ENCODE measurements around the gene TRMT44.
A peak's percentile ranks its signal among the peaks of the same experiment; 100 is the strongest.
"Not testable (repeated sequence)": the region's sequence is repeated elsewhere in the genome, so short reads cannot be mapped to it uniquely, and the experiment has no call there.

The TRMT44 gene

DNA sequence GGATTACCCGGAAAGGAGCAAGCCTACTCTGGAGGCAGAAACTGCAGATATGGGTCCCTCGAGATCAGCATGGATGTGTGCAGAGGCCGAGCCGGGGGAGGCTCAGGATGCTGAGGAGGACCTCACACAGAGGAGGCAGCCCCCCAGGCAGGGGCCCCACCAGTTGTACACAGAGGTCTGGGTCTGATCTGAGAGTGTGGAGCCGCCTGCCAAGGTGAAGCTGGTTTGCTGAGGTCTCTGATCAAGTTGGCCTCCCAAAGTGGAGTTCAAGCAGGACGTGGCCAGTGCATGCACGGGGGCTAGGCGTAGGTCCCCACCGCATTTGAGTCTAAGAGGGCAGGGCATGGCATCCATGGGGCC is 35.1 kb upstream of the TRMT44 start:
- Histone ChIP-seq H3K4me3 (ENCODE audit: severe bottlenecking) (no peak overlapping the region), H3K4me1 (ENCODE audit: insufficient read depth, poor library complexity, severe bottlenecking) (no peaks in the 10 kb centered on the region), H3K27ac (ENCODE audit: poor library complexity, severe bottlenecking) (no peak overlapping the region), H3K36me3 (ENCODE audit: low read depth) (peaks cover 3% of the 10 kb centered on the region; the same call in 1 of the 2 replicates), H3K9me3 (ENCODE audit: severe bottlenecking) (no peaks in the 10 kb centered on the region), H3K27me3 (ENCODE audit: insufficient read depth, poor library complexity, severe bottlenecking) (no peaks in the 10 kb centered on the region)
- DNase-seq (ENCODE audit: low spot score), result no peak
- no peak for ATAC-seq (ENCODE audit: low read depth)
- TF ChIP-seq, protein P1, sequence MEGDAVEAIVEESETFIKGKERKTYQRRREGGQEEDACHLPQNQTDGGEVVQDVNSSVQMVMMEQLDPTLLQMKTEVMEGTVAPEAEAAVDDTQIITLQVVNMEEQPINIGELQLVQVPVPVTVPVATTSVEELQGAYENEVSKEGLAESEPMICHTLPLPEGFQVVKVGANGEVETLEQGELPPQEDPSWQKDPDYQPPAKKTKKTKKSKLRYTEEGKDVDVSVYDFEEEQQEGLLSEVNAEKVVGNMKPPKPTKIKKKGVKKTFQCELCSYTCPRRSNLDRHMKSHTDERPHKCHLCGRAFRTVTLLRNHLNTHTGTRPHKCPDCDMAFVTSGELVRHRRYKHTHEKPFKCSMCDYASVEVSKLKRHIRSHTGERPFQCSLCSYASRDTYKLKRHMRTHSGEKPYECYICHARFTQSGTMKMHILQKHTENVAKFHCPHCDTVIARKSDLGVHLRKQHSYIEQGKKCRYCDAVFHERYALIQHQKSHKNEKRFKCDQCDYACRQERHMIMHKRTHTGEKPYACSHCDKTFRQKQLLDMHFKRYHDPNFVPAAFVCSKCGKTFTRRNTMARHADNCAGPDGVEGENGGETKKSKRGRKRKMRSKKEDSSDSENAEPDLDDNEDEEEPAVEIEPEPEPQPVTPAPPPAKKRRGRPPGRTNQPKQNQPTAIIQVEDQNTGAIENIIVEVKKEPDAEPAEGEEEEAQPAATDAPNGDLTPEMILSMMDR (IDR thresholded peaks at IDR 0.05; ENCODE audit: poor library complexity, severe bottlenecking), result no peak

DNA sequence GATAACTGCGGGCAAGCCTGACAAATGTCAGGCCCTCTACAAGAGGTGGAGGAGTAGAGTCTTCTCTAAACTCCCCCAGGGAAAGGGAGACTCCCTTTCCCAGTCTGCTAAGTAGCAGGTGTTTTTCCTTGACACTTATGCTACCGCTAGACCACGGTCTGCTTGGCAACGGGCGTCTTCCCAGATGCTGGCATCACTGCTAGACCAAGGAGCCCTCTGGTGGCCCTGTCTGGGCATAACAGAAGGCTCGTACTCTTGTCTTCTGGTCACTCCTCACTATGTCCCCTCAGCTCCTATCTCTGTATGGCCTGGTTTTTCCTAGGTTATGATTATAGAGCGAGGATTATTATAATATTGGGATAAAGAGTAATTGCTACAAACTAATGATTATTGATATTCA is 33.7 kb upstream of the TRMT44 start:
- not testable (repeated sequence) for DNase-seq (ENCODE audit: low spot score); ATAC-seq (ENCODE audit: low read depth); H3K27ac ChIP-seq (ENCODE audit: poor library complexity, severe bottlenecking); H3K4me1 ChIP-seq (ENCODE audit: insufficient read depth, poor library complexity, severe bottlenecking); H3K4me3 ChIP-seq (ENCODE audit: severe bottlenecking); H3K27me3 ChIP-seq (ENCODE audit: insufficient read depth, poor library complexity, severe bottlenecking); H3K36me3 ChIP-seq (ENCODE audit: low read depth); H3K9me3 ChIP-seq (ENCODE audit: severe bottlenecking)
- TF ChIP-seq, protein P1 (IDR thresholded peaks at IDR 0.05; ENCODE audit: poor library complexity, severe bottlenecking), result peak; percentile 47

DNA sequence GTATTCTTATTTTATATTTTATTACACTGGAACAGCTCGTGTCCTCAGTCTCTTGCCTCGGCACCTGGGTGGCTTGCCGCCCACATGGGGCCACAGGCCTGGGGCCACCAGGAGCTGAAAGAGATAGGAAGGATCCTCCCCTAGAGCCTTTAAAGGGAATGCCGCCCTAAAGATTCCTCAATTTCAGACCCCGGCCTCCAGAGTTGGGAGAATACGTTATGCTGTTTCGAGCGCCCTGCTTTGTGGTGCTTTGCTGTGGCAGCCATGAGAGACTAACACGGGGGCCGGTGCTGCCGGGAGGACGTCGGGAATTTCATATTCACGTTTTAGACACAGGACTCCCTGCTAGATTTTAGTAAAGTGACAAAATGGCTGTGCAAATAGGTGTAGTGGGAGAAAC is 33.3 kb upstream of the TRMT44 start:
- Histone ChIP-seq H3K4me3 (ENCODE audit: severe bottlenecking) (no peak overlapping the region), H3K4me1 (ENCODE audit: insufficient read depth, poor library complexity, severe bottlenecking) (no peaks in the 10 kb centered on the region), H3K36me3 (ENCODE audit: low read depth) (peaks cover 3% of the 10 kb centered on the region; the same call in 1 of the 2 replicates), H3K27me3 (ENCODE audit: insufficient read depth, poor library complexity, severe bottlenecking) (no peaks in the 10 kb centered on the region), H3K27ac (ENCODE audit: poor library complexity, severe bottlenecking) (no peak overlapping the region), H3K9me3 (ENCODE audit: severe bottlenecking) (no peaks in the 10 kb centered on the region)
- TF ChIP-seq, protein P1 (IDR thresholded peaks at IDR 0.05; ENCODE audit: poor library complexity, severe bottlenecking), result peak; percentile 10
- ATAC-seq (ENCODE audit: low read depth), result no peak
- no peak for DNase-seq (ENCODE audit: low spot score)

DNA sequence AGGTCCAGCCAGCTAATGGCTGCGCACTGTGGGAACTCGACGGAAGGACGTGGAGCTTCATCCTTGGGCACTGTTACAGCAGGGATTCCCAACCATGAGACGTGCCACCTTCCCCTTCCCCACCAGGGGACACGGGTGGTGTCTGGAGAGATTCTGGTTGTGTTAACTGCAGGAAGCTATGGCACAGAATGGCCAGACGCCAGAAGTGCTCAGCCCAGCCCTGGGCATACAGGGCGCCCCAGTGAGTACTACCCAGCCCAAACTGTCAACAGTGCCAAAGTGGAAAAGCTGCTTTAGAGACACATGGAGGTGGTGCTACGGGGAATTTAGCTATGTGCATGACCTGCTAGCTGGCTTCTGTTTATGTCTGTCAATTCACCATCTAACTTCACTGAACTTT is 32.8 kb upstream of the TRMT44 start:
- no peaks in the 10 kb centered on the region for H3K4me1 ChIP-seq (ENCODE audit: insufficient read depth, poor library complexity, severe bottlenecking)
- no peak overlapping the region for H3K27ac ChIP-seq (ENCODE audit: poor library complexity, severe bottlenecking)
- no peak overlapping the region for H3K4me3 ChIP-seq (ENCODE audit: severe bottlenecking)
- no peaks in the 10 kb centered on the region for H3K27me3 ChIP-seq (ENCODE audit: insufficient read depth, poor library complexity, severe bottlenecking)
- DNase-seq (ENCODE audit: low spot score), result no peak
- H3K36me3 ChIP-seq (ENCODE audit: low read depth), result peaks cover 3% of the 10 kb centered on the region; the same call in 1 of the 2 replicates
- ATAC-seq (ENCODE audit: low read depth), result no peak
- no peaks in the 10 kb centered on the region for H3K9me3 ChIP-seq (ENCODE audit: severe bottlenecking)
- TF ChIP-seq, protein P1 (IDR thresholded peaks at IDR 0.05; ENCODE audit: poor library complexity, severe bottlenecking), result no peak

DNA sequence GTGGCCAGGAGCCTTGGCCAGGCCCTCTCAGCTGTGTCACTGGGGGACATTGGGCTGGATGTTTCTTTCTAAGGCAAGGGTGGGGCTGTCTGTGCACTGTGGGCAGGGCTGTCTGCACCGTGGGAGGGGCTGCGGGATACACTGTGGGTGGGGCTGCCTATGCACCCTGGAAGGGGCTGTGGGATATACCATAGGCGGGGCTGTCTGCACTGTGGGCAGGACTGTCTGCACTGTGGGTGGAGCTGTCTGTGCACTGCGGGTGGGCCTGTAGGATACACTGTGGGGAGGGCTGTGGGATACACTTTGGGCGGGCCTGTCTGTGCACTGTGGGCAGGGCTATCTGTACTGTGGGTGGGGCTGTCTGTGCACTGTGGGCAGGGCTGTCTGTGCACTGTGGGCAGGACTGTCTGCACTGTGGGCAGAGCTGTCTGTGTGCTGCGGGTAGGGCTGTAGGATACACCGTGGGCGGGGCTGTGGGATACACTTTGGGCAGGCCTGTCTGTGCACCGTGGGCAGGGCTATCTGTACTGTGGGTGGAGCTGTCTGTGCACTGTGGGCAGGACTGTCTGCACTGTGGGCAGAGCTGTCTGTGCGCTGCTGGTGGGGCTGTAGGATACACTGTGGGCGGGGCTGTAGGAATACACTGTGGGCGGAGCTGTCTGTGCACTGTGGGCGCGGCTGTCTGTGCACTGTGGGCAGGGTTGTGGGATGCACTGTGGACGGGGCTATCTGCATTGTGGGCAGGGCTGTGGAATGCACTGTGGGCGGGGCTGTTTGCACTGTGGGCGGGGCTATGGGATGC is 31.1 kb upstream of the TRMT44 start:
- TF ChIP-seq, protein P1 (IDR thresholded peaks at IDR 0.05; ENCODE audit: poor library complexity, severe bottlenecking), result no peak
- no peaks in the 10 kb centered on the region for H3K27me3 ChIP-seq (ENCODE audit: insufficient read depth, poor library complexity, severe bottlenecking)
- H3K4me1 ChIP-seq (ENCODE audit: insufficient read depth, poor library complexity, severe bottlenecking), result no peaks in the 10 kb centered on the region
- H3K4me3 ChIP-seq (ENCODE audit: severe bottlenecking), result no peak overlapping the region
- H3K36me3 ChIP-seq (ENCODE audit: low read depth), result peaks cover 7% of the 10 kb centered on the region
- DNase-seq (ENCODE audit: low spot score), result no peak
- peak; percentile 52 for ATAC-seq (ENCODE audit: low read depth)
- no peak overlapping the region for H3K27ac ChIP-seq (ENCODE audit: poor library complexity, severe bottlenecking)
- no peaks in the 10 kb centered on the region for H3K9me3 ChIP-seq (ENCODE audit: severe bottlenecking)
